GM21717 (cell line): ENCODE results near the gene NEMP2.
"Not testable (repeated sequence)": the region's sequence is repeated elsewhere in the genome, so short reads cannot be mapped to it uniquely, and the experiment has no call there.

Experiments
- ATAC-seq: cut with Tn5 transposase; IDR thresholded peaks from one replicate; pipeline ENCODE4 v1.9.1; 2021; ENCODE audit warnings: mild to moderate bottlenecking, moderate library complexity; ENCODE audit not compliant: unreplicated experiment

The NEMP2 gene

GRCh38 chr2:190494600-190495227 lies 39.8 kb downstream of the NEMP2 start:
- not testable (repeated sequence) for ATAC-seq

DNA sequence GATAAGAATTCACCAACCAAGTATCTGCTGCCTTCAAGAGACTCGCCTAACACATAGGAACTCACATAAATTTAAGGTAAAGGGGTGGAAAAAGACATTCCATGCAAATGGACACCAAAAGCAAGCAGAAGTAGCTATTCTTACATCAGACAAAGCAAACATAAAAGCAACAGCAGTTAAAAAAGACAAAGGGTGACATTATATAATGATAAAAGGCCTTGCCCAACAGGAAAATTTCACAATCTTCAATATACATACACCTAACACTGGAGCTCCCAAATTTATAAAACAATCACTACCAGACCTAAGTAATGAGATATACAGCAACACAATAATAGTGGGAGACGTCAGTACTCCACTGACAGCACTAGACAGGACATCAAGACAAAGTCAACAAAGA lies 41.4 kb downstream of the NEMP2 start:
- no peak for ATAC-seq

GRCh38 chr2:190490502-190490901 lies 44.0 kb downstream of the NEMP2 start:
- ATAC-seq, result no peak

DNA sequence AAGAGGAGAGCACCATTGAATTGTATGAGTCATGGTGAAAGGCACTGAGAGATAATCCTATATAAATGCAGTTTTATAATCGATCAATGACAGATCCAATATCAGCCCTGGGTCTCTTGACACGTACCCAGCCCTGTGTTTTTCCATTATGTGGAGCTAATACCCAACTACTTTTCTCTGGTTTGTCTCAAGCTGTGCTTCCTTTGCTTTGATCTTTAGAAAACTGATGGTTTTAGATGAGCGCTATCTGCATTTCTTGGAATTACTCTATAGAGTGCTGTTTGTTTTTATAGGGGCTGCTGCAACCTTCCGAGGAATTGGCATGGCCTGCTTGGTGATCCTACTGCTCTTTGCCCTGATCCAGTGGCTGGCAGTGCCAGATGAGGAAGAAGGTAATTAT lies 45.0 kb downstream of the NEMP2 start:
- no peak for ATAC-seq

GRCh38 chr2:190488516-190489233 lies 45.8 kb downstream of the NEMP2 start:
- ATAC-seq, result no peak

DNA sequence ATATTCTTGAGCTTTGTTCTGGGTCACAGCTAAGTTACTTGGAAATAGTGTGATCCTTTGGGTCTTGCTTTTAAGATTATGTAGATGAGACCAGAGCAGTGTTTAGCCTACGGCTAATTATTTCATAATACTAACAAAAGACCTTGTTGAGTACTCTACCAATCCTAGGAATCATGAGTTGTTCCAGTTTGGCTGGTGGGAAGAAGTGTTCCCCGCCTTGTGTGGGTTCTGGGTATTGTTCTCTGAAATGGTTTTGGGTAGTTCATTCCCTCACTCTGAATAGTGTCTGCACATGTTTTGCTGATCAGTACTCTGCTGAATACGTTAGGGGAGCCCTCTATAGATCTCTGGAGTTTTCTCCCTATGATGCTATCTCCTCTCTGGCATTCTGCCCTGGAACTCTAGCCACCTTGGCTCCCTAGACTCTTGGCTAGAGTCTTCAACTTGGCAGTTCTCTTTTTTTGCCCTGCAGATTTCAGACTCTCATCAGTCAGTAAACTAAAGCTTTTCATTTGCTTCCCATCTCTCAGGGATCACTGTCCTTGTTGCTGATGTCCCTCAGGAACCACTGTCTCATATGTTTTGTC lies 48.4 kb downstream of the NEMP2 start:
- no peak for ATAC-seq

- no peak for ATAC-seq
Measured at GRCh38 chr2:190482451-190482850, 52.1 kb downstream of the NEMP2 start.

DNA sequence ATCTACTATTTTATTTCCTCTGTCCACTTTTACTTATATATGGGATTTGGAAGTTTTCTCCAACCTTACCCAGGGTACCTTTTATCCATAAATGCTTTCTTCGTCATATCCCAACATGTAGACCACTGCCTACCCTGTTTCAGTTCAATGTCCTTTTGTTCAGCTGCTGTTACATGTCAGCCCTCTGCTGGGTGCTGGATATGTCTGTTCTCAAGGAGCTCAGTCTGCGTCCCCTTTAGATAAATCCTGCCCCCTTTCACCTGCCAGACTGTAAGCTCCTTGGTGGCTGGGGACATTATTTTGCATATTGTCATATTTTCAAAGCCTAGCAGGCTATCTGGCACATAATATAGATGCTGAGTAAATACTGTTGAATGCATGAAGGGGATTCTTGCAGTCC lies 53.2 kb downstream of the NEMP2 start:
- no peak for ATAC-seq

GRCh38 chr2:190478572-190479195 lies 55.8 kb downstream of the NEMP2 start:
- no peak for ATAC-seq

- no peak for ATAC-seq
Measured at GRCh38 chr2:190477661-190478454, 56.7 kb downstream of the NEMP2 start.

- no peak for ATAC-seq
Measured at GRCh38 chr2:190470256-190470826, 64.2 kb downstream of the NEMP2 start.

- no peak for ATAC-seq
Measured at GRCh38 chr2:190469771-190470170, 64.8 kb downstream of the NEMP2 start.

DNA sequence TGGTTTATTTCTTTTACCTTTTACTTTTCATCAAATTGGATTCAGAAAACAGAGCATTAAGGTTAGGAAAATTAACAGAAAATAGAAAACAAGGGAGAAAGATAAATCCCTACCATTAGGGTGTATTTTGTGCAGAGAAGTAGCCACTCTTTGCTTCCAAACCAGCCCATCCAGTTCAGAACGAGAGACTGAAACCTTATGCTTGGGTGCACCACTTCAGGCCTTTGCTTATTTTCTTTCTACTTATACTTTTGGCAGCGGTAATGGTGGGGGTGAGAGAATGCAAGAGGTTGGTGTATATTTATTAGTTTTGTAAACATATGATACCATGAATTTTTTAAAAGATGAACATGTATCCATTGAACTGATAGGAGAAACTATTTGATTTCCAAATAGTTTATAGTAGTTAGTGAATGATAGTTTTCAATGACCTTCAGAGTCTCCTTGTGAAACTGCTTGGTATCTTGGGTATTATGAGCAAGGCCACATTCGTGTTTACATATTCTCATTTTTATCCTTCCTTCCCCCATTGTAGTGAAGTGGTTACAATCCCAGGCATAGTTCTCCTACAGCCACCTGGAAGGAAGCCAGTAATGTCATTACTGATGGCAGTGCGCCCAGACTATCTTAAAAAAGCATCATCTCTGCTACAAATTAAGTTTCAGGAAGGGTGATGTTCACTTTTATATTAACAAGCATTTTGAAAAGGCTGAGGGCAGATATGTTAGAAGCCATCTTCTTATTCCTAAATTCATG lies 65.5 kb downstream of the NEMP2 start:
- ATAC-seq, result peak; percentile 71

- ATAC-seq, result not testable (repeated sequence)
Measured at GRCh38 chr2:190468354-190468753, 66.2 kb downstream of the NEMP2 start.

GRCh38 chr2:190467575-190468083 lies 66.9 kb downstream of the NEMP2 start:
- no peak for ATAC-seq

DNA sequence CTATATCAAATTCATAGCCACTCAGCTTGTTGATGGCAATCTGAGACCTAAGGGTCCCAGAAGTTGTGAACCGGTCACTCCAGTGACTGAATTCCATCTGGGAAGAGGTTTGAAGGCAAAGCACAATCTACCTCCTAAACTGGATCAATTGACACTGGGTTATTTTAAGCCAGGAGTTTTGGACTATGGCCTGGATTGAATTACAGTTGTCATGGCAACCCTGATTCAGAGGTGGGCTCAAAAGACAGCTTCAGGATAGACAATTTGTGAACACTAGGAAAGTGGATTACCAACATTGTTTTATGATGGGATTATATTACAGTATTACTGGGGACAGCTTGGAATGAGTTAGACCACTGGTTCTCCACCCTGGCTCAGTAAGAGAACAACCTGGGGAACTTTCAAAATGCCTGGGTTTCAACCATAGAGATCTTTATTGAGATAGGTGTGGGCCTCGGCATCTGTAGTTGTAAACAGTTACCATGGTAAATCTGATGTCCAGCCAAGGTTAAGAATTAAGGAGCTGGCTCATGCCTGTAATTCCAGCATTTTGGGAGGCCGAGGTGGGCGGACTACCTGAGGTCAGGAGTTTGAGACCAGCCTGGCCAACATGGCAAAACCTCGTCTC lies 67.6 kb downstream of the NEMP2 start:
- ATAC-seq, result no peak

DNA sequence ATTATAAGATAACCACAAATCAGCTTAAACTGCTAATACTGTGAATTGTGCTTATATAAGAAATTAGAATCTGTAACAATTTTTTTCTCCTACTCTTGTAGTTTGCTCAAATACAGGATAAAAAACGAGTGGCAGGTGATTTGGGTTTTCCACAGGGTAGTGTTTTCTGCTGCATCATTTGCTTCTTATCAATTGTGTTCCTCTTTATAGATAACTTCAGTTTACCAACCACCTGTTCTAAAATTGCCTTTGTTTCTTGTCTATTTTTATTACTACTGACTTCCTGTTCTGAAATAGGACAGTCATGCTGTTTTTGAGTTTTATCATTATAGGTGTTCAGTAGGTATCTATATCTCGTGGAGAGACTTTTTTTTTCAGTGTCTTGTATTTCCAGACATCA lies 69.5 kb downstream of the NEMP2 start:
- peak; percentile 57 for ATAC-seq

GRCh38 chr2:190462611-190463010 lies 71.9 kb downstream of the NEMP2 start:
- ATAC-seq, result no peak

DNA sequence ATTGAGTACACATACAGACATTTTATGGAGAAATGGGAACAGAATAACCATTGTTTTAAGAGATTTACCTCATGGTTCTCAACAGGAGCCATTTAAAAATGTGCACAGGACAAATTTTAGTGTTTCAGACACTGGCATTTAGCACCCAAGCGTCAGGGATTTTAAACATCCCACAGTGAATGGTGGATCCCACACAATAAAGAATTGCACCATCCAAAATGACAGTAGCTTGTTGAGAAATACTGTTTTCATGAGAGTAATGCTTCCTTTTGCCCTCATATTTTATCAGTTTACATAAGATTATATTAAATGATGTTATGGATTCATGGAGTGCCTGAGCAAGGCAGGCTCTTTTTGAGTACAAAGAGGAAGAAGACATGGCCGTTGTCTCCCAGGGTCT lies 72.3 kb downstream of the NEMP2 start:
- ATAC-seq, result no peak
